Nephron progenitor cell (in vitro differentiated cells): ENCODE measurements around the gene NEXMIF.
A peak's percentile ranks its signal among the peaks of the same experiment; 100 is the strongest.
"Not testable (repeated sequence)": the region's sequence is repeated elsewhere in the genome, so short reads cannot be mapped to it uniquely, and the experiment has no call there.

Experiments used
- DNase-seq: peaks from one replicate; pipeline ENCODE4 v3.0.0; 2021
- H3K27ac Mint-ChIP-seq: 2 replicates; pipeline ENCODE4 v1.8.0; 2021; ENCODE audit warnings: mild to moderate bottlenecking, moderate library complexity, mixed read lengths
- H3K27me3 Mint-ChIP-seq: 2 replicates; pipeline ENCODE4 v1.8.0; 2021; ENCODE audit warnings: mild to moderate bottlenecking, low read depth, mixed read lengths; ENCODE audit not compliant: poor library complexity
- H3K36me3 Mint-ChIP-seq: 2 replicates; pipeline ENCODE4 v1.8.0; 2021; ENCODE audit warnings: low read depth, mixed read lengths
- H3K4me1 Mint-ChIP-seq: 2 replicates; pipeline ENCODE4 v1.8.0; 2021; ENCODE audit warnings: mixed read lengths
- H3K4me3 Mint-ChIP-seq: 2 replicates; pipeline ENCODE4 v1.8.0; 2021; ENCODE audit warnings: mild to moderate bottlenecking, moderate library complexity, mixed read lengths
- H3K9me3 Mint-ChIP-seq: 2 replicates; pipeline ENCODE4 v1.8.0; 2021; ENCODE audit warnings: mild to moderate bottlenecking, moderate library complexity, mixed read lengths
- CTCF ChIP-seq: fragments of 200-600 bp; sonication (generic); IDR thresholded peaks from 2 replicates; pipeline ENCODE4 v1.5.0; 2021; ENCODE audit warnings: antibody characterized with exemption

Gene NEXMIF

GRCh38 chrX:74925225-74926088 is at the start of gene NEXMIF:
Gene NEXMIF, minus strand, starts transcription at chrX:74925452.
- H3K27ac Mint-ChIP-seq, result no peak within 1 kb of the TSS
- H3K4me3 Mint-ChIP-seq, result peak within 1 kb of the TSS; percentile 88
- no peaks in the 10 kb centered on the region for H3K4me1 Mint-ChIP-seq
- H3K9me3 Mint-ChIP-seq, result peaks cover 64% of the 10 kb centered on the region
- peak; percentile 61 for DNase-seq
- H3K36me3 Mint-ChIP-seq, result no peaks in the 10 kb centered on the region
- no peak for TF ChIP-seq CTCF
- H3K27me3 Mint-ChIP-seq, result peaks cover 61% of the 10 kb centered on the region

- H3K27ac Mint-ChIP-seq, H3K4me3 Mint-ChIP-seq, DNase-seq, H3K4me1 Mint-ChIP-seq, H3K27me3 Mint-ChIP-seq, H3K36me3 Mint-ChIP-seq: not testable (repeated sequence)
- H3K9me3 Mint-ChIP-seq, result peaks cover 26% of the 10 kb centered on the region
Measured at GRCh38 chrX:74961962-74962361, 36.7 kb upstream of the NEXMIF start.

DNA sequence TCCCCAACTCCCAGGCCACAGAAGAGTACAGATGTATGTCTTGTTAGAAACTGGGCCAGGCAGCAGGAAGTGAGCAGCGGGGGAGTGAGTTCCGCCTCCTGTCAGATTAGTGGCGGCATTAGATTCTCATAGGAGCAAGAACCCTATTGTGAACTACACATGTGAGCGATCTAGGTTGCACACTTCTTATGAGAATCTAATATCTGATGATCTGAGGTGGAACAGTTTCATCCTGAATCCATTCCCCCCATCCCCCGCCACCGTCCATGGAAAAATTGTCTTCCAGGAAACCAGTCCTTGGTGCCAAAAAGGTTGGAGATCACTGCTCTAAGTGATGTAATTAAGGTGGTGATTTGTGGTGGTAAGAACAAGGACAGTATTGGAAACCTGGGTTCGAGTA is 24.5 kb upstream of the NEXMIF start:
- H3K9me3 Mint-ChIP-seq, result peaks cover 33% of the 10 kb centered on the region
- DNase-seq, result no peak
- no peak overlapping the region for H3K27ac Mint-ChIP-seq
- no peaks in the 10 kb centered on the region for H3K27me3 Mint-ChIP-seq
- no peak overlapping the region for H3K4me3 Mint-ChIP-seq
- no peaks in the 10 kb centered on the region for H3K36me3 Mint-ChIP-seq
- no peaks in the 10 kb centered on the region for H3K4me1 Mint-ChIP-seq
- TF ChIP-seq CTCF, result no peak

- H3K36me3 Mint-ChIP-seq, result no peaks in the 10 kb centered on the region
Measured at GRCh38 chrX:74940414-74940813, 15.2 kb upstream of the NEXMIF start.

DNA sequence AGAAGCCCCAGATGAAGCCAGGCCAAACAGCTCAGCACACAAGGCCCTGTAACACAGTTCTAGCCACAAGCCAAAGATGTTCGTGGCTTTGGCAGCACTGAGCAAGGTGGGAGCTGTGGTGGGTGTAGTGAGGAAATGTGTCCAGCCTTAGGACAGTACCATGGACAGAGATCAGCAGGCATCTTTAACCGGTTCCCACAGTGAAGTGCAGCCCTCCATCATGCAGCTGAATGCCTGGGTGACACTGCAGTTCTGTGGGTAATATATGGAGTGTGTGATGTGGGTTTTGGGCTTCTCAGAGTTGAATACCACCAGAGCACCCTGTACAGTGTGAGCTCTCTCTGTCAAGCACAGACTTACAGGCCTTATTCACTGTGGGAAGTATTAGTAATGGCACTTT is 6.0 kb upstream of the NEXMIF start:
- H3K27me3 Mint-ChIP-seq, result peaks cover 16% of the 10 kb centered on the region
- peaks cover 43% of the 10 kb centered on the region for H3K9me3 Mint-ChIP-seq
- no peak overlapping the region for H3K4me3 Mint-ChIP-seq
- H3K36me3 Mint-ChIP-seq, result no peaks in the 10 kb centered on the region
- no peak for TF ChIP-seq CTCF
- H3K27ac Mint-ChIP-seq, result no peak overlapping the region
- peak; percentile 30 for DNase-seq
- no peaks in the 10 kb centered on the region for H3K4me1 Mint-ChIP-seq

More at GRCh38 chrX:74940414-74940813, 15.2 kb upstream of the NEXMIF start:
- no peak for DNase-seq
- H3K4me1 Mint-ChIP-seq, result no peaks in the 10 kb centered on the region
- H3K27ac Mint-ChIP-seq, result no peak overlapping the region
- H3K9me3 Mint-ChIP-seq, result peaks cover 53% of the 10 kb centered on the region
- no peak for TF ChIP-seq CTCF
- no peaks in the 10 kb centered on the region for H3K27me3 Mint-ChIP-seq
- no peak overlapping the region for H3K4me3 Mint-ChIP-seq

DNA sequence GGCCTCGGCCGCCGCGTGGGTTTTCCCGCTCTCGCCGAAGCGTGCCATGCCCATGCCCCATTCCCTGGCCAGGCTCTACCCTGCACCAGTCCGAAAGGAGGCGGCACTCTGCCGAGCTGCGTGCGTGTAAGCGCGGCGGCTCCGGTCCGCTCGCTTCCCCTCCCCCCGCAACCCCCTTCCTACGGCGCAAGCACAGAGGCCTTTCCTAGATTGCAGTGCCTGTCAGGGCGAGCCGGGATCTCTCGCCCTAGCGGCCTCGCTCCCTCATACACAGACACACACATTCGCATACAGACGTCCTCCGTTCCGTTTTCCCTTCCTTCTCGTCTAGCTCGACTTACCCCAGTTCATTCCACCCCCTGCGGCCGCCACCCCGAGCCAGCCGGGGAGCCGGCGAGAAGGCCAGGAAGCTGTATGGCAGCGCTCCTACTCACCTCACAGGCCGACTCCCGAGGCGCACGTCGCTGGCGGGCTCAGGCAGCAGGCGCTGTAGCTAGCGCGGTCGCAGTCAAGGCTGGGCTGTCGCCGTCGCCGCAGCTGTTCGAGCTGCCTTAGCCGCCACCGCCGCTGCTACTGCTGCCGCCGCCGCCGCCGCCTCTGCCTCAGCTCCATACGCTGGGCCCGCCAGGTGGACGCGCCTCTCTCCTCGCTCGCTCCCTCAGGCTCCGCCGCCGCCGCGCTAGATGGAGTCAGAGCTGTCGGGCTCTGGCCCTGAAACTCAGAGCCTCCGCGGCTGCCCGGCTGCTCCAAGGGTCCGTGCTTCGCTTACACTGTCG is 615 bp downstream of the NEXMIF start:
- no peaks in the 10 kb centered on the region for H3K36me3 Mint-ChIP-seq
- peaks cover 61% of the 10 kb centered on the region for H3K27me3 Mint-ChIP-seq
- peaks cover 56% of the 10 kb centered on the region for H3K9me3 Mint-ChIP-seq
- H3K4me1 Mint-ChIP-seq, result no peaks in the 10 kb centered on the region
- peak overlapping the region; percentile 88 for H3K4me3 Mint-ChIP-seq
- peak; percentile 62 for DNase-seq
- TF ChIP-seq CTCF, result no peak
- no peak overlapping the region for H3K27ac Mint-ChIP-seq
